OCI-LY1 (cell line): Measurements from ENCODE around the gene TMEM161A.
"Not testable (repeated sequence)": the region's sequence is repeated elsewhere in the genome, so short reads cannot be mapped to it uniquely, and the experiment has no call there.

ENCODE experiments used
- H2AFZ ChIP-seq: fragments of 200-600 bp; sonication (generic), shearing (Covaris generic); 2 replicates; pipeline ENCODE4 v1.6.0; 2014; ENCODE audit warnings: antibody characterized with exemption, mild to moderate bottlenecking, low read length
- H3F3A ChIP-seq: fragments of 200-600 bp; sonication (generic), shearing (Covaris generic); 2 replicates; pipeline ENCODE4 v1.6.0; 2014; ENCODE audit warnings: mild to moderate bottlenecking, antibody characterized with exemption, low read length, moderate library complexity; ENCODE audit not compliant: insufficient read depth
- H3K27ac ChIP-seq: fragments of 200-600 bp; sonication (generic); 2 replicates; pipeline ENCODE4 v1.5.1; 2014; ENCODE audit warnings: low read length, mixed run types, mild to moderate bottlenecking, low read depth; ENCODE audit not compliant: poor library complexity, severe bottlenecking
- H3K27me3 ChIP-seq: fragments of 200-600 bp; sonication (generic); 2 replicates; pipeline ENCODE4 v1.6.0; 2014; ENCODE audit warnings: antibody characterized with exemption, mild to moderate bottlenecking, low read length, moderate library complexity; ENCODE audit not compliant: insufficient read depth
- H3K36me3 ChIP-seq: fragments of 200-600 bp; sonication (generic); 2 replicates; pipeline ENCODE4 v1.6.1; 2014; ENCODE audit warnings: mild to moderate bottlenecking, antibody characterized with exemption, low read length, moderate library complexity, mixed read lengths; ENCODE audit not compliant: insufficient read depth
- H3K4me1 ChIP-seq: fragments of 200-600 bp; sonication (generic); 2 replicates; pipeline ENCODE4 v1.5.1; 2014; ENCODE audit warnings: mild to moderate bottlenecking, low read length, moderate library complexity; ENCODE audit not compliant: insufficient read depth, severe bottlenecking
- H3K4me2 ChIP-seq: fragments of 200-600 bp; sonication (generic), shearing (Covaris generic); 2 replicates; pipeline ENCODE4 v1.6.1; 2014; ENCODE audit warnings: low read length
- H3K4me3 ChIP-seq: fragments of 200-600 bp; sonication (generic); 2 replicates; pipeline ENCODE4 v1.5.1; 2014; ENCODE audit warnings: low read length, low read depth, mild to moderate bottlenecking, mixed read lengths; ENCODE audit not compliant: poor library complexity, severe bottlenecking
- H3K79me2 ChIP-seq: fragments of 200-600 bp; shearing (Covaris generic); 2 replicates; pipeline ENCODE4 v1.6.1; 2016; ENCODE audit warnings: mixed run types, low read length, mixed read lengths; ENCODE audit not compliant: insufficient read depth
- H3K9ac ChIP-seq: fragments of 200-600 bp; sonication (generic), shearing (Covaris generic); 2 replicates; pipeline ENCODE4 v1.6.1; 2014; ENCODE audit warnings: mild to moderate bottlenecking, low read length, mixed read lengths
- H3K9me2 ChIP-seq: fragments of 200-600 bp; sonication (generic), shearing (Covaris generic); 2 replicates; pipeline ENCODE4 v1.6.1; 2014; ENCODE audit warnings: low read depth, mild to moderate bottlenecking, low read length, mixed read lengths
- H3K9me3 ChIP-seq: fragments of 200-600 bp; shearing (Covaris generic); 2 replicates; pipeline ENCODE4 v1.6.1; 2014; ENCODE audit warnings: low read length, mixed read lengths
- H4K20me1 ChIP-seq: fragments of 200-600 bp; sonication (generic), shearing (Covaris generic); 2 replicates; pipeline ENCODE4 v1.6.0; 2016; ENCODE audit warnings: mild to moderate bottlenecking, low read length; ENCODE audit not compliant: insufficient read depth
- EZH2 ChIP-seq: fragments of 200-600 bp; sonication (generic), shearing (Covaris generic); IDR thresholded peaks from 2 replicates; pipeline ENCODE4 v1.8.0; 2017; ENCODE audit warnings: borderline replicate concordance, mixed run types, mild to moderate bottlenecking, antibody characterized with exemption, low read length, moderate library complexity, mixed read lengths
- TF ChIP-seq, protein P1 (sequence below): fragments of 200-600 bp; sonication (generic), shearing (Covaris generic); IDR thresholded peaks from 2 replicates; pipeline ENCODE4 v1.5.1; 2017; ENCODE audit warnings: mild to moderate bottlenecking, antibody characterized with exemption, low read length, moderate library complexity, mixed read lengths

The TMEM161A gene

DNA sequence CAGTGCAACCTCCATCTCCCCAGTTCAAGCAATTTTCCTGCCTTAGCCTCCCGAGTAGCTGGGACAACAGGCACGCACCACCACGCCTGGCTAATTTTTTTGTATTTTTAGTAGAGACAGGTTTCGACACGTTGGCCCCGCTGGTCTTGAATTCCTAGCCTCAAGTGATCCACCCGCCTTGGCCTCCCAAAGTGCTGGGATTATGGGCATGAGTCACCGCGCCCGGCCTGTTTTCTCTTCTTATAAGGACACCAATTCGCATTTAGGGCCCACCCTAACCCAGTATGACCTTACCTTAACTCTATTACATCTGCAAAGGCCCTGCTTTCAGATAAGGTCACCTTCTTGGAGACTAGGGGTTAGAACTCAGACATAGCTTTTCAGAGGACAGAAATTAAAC is 35.1 kb downstream of the TMEM161A start:
- H3K4me2 ChIP-seq = no peak overlapping the region
- no peak overlapping the region for H2AFZ ChIP-seq
- H3F3A ChIP-seq = no peaks in the 10 kb centered on the region
- H3K9me2 ChIP-seq = no peaks in the 10 kb centered on the region
- no peaks in the 10 kb centered on the region for H3K27me3 ChIP-seq
- no peaks in the 10 kb centered on the region for H3K4me1 ChIP-seq
- H3K27ac ChIP-seq = no peak overlapping the region
- no peaks in the 10 kb centered on the region for H3K79me2 ChIP-seq
- no peaks in the 10 kb centered on the region; the same call in 1 of the 2 replicates for H3K36me3 ChIP-seq
- no peaks in the 10 kb centered on the region for H3K9me3 ChIP-seq
- no peak overlapping the region for H3K4me3 ChIP-seq
- no peak overlapping the region for H3K9ac ChIP-seq
- no peaks in the 10 kb centered on the region for H4K20me1 ChIP-seq
- no peak for TF ChIP-seq EZH2
- TF ChIP-seq, protein P1, sequence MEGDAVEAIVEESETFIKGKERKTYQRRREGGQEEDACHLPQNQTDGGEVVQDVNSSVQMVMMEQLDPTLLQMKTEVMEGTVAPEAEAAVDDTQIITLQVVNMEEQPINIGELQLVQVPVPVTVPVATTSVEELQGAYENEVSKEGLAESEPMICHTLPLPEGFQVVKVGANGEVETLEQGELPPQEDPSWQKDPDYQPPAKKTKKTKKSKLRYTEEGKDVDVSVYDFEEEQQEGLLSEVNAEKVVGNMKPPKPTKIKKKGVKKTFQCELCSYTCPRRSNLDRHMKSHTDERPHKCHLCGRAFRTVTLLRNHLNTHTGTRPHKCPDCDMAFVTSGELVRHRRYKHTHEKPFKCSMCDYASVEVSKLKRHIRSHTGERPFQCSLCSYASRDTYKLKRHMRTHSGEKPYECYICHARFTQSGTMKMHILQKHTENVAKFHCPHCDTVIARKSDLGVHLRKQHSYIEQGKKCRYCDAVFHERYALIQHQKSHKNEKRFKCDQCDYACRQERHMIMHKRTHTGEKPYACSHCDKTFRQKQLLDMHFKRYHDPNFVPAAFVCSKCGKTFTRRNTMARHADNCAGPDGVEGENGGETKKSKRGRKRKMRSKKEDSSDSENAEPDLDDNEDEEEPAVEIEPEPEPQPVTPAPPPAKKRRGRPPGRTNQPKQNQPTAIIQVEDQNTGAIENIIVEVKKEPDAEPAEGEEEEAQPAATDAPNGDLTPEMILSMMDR = no peak

DNA sequence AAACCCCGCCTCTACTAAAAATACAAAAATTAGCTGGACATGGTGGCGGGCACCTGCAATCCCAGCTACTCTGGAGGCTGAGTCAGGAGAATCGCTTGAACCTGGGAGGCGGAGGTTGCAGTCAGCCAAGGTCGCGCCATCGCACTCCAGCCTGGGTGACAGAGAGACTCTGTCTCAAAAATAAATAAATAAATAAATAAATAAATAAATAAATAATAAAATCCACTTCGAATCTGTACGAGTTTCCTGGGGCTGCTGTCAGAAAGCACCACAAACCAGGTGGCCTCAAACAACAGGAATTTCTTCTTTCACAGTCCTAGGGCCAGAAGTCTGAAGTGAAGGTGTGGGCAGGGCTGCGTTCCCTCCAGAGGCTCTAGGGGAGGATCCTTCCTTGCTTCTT is 35.7 kb downstream of the TMEM161A start:
- H3K79me2 ChIP-seq, H3K9me2 ChIP-seq, H3K9ac ChIP-seq, H3K4me3 ChIP-seq, H3K4me1 ChIP-seq, H3K27ac ChIP-seq, H3F3A ChIP-seq, H3K27me3 ChIP-seq, H4K20me1 ChIP-seq, H3K4me2 ChIP-seq, H2AFZ ChIP-seq, H3K9me3 ChIP-seq, H3K36me3 ChIP-seq: not testable (repeated sequence)

DNA sequence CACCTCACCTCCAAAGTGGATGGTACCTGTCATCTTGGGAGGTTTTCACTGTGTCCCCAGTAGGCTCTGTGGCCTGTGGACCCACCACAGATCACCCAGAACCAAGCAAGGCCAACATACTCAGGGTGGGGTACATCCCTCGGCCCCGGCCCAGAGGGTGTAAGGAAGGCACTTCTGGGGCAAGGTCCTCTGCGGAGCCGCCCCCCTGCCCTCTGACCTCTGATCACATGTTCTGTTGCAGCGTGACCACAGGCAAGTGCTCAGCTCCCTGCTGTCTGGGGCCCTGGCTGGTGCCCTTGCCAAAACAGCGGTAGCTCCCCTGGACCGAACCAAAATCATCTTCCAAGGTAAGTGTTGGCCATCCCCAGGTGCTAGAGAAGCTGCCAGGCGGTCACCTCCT is 36.7 kb downstream of the TMEM161A start:
- H3K4me2 ChIP-seq = no peak overlapping the region

More for the DNA sequence above, 36.7 kb downstream of the TMEM161A start:
- no peaks in the 10 kb centered on the region for H4K20me1 ChIP-seq
- no peak overlapping the region for H3K27ac ChIP-seq
- no peaks in the 10 kb centered on the region for H3K4me1 ChIP-seq
- no peaks in the 10 kb centered on the region for H3K27me3 ChIP-seq
- no peak overlapping the region for H3K4me3 ChIP-seq
- no peaks in the 10 kb centered on the region for H3K9me2 ChIP-seq
- H2AFZ ChIP-seq = no peak overlapping the region
- TF ChIP-seq EZH2 = no peak
- TF ChIP-seq, protein P1 = no peak
- no peaks in the 10 kb centered on the region for H3F3A ChIP-seq
- H3K9me3 ChIP-seq = no peaks in the 10 kb centered on the region
- no peaks in the 10 kb centered on the region for H3K79me2 ChIP-seq
- H3K9ac ChIP-seq = no peak overlapping the region
- H3K36me3 ChIP-seq = no peaks in the 10 kb centered on the region; the same call in 1 of the 2 replicates
